ENCODE measurements around the gene SPOCK2.

GRCh38 chr10:72045586-72045985 lies 42.8 kb downstream of the SPOCK2 start:
- TF ChIP-seq CTCF (IDR thresholded peaks at IDR 0.05) (no peak), POLR2A (IDR thresholded peaks at IDR 0.05) (no peak)
